GM19035 (cell line): ENCODE measurements around the gene OR2A1.
"Not testable (repeated sequence)": the region's sequence is repeated elsewhere in the genome, so short reads cannot be mapped to it uniquely, and the experiment has no call there.

Experiments used
- ATAC-seq: cut with Tn5 transposase; IDR thresholded peaks from one replicate; pipeline ENCODE4 v1.9.1; 2021; ENCODE audit not compliant: unreplicated experiment

Gene OR2A1

DNA sequence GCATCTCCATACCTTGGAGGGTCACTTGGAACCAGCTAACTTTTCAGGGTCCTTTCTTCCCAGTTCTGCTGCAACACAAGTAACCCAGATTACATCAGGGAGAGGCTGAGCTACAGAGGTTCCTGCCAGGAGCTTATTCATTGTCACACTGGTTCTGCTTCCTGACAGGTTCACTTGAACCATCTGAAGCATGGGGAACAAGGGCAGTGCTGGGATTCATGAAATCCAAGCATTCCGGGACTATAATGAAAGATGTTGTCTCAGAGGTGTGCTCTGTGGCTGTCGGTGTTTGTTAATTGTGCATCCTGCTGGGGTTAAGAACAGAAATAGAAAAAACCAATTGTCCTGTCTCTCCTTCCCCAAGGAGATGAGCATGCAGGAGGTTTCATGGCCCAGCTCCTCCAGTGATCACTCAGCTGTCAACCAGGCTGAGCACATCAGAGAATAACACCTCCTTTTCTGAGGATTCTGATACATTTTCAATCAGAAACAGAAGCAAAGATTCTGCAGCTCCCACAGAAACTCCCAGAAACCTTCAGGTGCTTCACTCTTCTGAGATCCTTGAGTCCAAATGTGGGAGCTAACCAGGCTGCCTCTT lies at the start of gene OR2A1:
TSS of gene OR2A1 (plus strand) at position 548 of the 598 bp plus-strand sequence. CDS start 5,706 bp downstream, outside the sequence.
- not testable (repeated sequence) for ATAC-seq

DNA sequence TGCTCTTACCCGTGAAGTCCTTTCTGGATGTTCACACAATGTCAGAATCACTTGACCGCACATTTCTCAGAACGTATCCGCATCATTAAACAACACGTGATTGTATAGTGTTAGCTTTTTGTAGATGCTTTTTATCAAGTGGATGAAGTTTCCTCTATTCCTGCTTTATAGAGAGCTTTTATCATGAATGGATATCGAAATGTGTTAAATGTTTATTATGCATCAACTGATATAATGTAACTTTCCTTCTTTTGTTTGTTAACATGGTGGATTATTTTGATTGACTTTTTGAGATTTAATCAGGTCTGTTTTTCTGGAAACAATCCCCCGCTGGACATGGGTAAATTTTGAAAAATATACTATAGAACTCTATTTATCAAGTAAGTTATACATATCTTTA lies 47.5 kb upstream of the OR2A1 start, which contains the start of gene OR2A7:
TSS of gene OR2A7 (minus strand) at position 101 of the 400 bp plus-strand sequence. CDS start 5,164 bp downstream, outside the sequence.
- ATAC-seq: not testable (repeated sequence)

- not testable (repeated sequence) for ATAC-seq
Observed at GRCh38 chr7:144269188-144269587, 43.0 kb upstream of the OR2A1 start, which contains the start of gene CTAGE8. Gene CTAGE8, minus strand, starts transcription at chr7:144269288. Its CDS starts 38 bp downstream, at chr7:144269250.

GRCh38 chr7:144275281-144275680 lies 36.9 kb upstream of the OR2A1 start:
- not testable (repeated sequence) for ATAC-seq

GRCh38 chr7:144280010-144280409 lies 32.2 kb upstream of the OR2A1 start:
- ATAC-seq: not testable (repeated sequence)

- ATAC-seq: not testable (repeated sequence)
Observed at GRCh38 chr7:144281981-144282380, 30.2 kb upstream of the OR2A1 start.

GRCh38 chr7:144282490-144282889 lies 29.7 kb upstream of the OR2A1 start:
- ATAC-seq: not testable (repeated sequence)

- ATAC-seq: not testable (repeated sequence)
Observed at GRCh38 chr7:144283716-144284115, 28.5 kb upstream of the OR2A1 start.

- ATAC-seq: not testable (repeated sequence)
Observed at GRCh38 chr7:144287171-144287784, 24.9 kb upstream of the OR2A1 start.

GRCh38 chr7:144291607-144292006 lies 20.6 kb upstream of the OR2A1 start:
- ATAC-seq: not testable (repeated sequence)

DNA sequence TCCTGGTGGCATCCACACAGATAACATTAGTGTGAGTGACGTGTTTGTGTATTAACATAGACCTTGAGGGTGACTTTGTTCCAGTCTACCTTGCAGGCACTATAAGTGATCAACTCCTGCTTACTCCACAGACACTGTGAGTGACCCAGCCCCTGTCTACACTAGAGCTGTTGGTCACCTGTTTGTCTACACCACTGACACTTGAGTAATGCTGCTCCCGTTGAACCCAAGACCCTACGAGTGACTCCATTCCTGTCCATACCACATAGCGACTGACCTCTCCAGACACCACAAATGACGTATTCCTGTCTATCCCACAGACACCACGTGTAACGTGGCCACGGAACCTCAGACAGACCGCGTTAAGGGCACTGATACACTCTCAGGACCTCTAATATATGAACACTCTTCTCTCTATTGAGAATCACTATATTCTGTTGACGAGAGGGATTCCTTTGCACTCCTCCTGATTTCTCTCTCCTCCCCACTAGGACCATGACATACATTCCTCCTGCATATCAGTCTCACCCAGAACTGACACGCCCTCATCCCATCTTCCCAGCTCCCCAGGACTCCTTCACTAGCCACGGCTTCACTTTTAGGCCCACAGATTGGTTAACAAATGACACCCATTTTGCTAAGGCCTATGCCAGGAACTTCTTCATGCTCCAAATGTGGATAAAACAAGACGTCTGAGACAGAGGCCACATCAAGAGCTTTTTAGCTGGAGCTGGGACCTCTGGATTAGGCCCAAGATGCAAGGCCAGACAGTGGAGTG lies 19.6 kb upstream of the OR2A1 start:
- not testable (repeated sequence) for ATAC-seq

DNA sequence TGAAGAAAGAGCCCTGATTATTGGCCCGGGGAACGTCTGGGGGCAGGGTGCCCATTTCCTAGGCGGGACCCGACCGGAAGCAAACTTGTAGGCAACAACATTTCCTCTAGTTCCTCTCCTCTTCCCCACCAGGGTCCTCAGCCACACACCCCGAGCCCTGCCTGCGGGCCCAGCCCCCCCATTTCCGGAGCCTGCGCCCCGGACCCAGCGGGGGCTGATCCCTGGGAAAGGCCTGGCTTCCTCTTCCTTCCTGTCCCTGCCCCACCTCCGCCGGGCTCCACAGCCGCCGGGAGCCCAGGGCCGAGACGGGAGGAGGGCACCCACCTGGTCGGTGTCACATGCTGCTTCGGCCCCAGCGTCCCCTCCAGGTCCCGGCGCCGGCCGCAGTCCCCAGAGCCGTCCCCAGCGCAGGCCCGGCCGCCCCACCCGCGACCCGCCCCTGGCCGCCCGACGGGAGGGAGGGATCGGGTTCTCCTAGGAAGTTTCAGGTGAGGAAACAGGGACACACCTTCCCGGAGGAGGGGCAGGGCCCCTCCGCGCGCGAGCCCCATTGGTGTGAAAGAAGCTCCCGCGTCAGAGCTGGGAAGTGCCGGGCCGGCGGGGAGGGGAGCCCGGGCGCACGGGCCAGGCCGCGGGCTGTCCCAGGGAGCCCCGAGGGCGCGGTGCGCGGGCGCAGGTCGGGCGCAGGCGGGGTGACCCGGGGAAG lies 18.3 kb upstream of the OR2A1 start:
- ATAC-seq: peak; percentile 77

DNA sequence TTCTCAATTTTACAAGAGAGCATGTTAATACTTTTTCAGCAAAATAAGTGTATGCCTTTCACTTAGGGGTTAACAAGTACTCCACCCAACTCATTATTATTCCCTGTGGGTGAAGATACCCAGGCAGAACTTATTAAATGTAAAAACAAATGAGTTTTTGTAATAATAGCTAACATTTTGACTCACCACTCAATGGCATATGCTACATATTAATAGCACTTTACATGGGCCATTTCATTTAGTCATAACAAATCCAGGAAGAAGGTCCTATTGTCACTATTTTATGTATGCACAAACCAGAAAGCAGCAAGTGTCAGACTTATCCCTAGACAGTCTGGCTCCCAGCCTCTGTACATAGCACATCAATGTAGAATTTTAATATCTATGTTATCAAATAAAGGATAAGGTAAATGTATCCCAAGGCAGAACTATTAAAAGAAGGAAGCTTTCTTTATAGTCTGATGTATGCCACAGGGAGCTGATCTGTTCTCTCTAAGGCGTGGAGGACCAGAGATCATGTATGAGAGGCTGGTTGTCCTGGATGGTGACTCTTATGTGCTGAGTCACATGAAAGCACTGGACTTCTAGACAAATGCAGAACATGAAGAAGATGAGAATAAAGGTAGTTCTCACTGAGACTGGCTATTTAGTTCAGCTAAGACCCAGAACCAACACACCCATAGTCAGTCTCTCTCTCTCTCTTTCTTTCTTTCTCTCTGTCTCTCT lies 9.5 kb upstream of the OR2A1 start:
- ATAC-seq: not testable (repeated sequence)

DNA sequence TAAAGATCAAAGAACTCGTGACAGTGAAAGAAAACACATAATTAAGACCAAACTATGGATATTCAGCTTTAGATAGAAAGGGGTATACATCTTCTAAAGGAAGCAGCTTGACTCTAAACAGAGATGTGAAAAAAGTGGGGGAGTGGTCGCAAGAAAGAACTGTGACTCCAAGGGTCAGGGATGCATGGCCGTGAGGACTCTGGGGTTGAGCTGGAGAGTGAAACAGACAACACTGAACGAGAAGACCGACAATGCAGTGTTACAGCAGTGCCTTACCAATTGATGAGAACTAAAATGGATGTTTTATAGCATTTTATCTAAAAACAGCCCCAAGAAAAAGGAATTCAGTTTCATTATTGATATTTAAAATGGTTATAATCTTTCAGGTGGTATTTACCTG lies 8.6 kb upstream of the OR2A1 start:
- ATAC-seq: not testable (repeated sequence)

- not testable (repeated sequence) for ATAC-seq
Observed at GRCh38 chr7:144305156-144305555, 7.1 kb upstream of the OR2A1 start.

DNA sequence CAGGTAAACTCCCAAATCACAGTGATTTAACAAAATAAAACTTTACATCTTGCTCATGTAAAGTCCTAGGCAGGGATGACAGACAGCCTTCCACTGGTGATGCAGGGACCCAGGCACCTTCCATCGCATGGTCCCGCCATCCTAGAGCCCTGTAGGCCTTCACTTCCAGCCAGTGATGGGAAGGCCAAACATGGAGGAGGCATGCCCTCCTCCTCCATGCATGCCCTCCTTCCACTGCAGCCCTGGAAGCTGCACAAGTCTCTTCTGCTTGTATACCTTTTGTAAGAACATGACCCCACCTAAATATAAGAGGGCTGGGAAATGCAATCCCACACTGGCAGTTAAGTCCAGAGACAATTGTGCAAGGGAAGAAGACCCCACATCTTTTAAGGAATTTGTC lies 2.5 kb upstream of the OR2A1 start:
- ATAC-seq: not testable (repeated sequence)

GRCh38 chr7:144311218-144311617 lies 1.0 kb upstream of the OR2A1 start:
- not testable (repeated sequence) for ATAC-seq

DNA sequence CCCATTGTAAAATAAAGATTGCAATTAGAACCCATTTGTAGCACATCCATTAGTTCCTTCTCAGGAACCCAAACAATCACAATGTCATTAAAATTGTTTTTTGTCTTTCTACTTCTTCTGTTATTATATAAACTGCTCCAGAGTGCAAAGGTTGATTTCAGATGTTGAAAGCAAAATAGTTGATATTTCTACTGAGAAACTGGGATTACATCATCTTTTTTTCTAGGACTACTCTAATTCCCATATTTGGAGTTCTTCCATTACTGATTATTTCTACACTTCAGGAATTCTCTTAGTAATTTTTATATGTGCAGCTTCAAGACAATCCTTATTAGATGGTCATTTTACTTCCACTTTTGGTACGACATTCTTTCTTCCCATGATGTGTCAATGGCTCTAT lies 5.3 kb downstream of the OR2A1 start:
- not testable (repeated sequence) for ATAC-seq

DNA sequence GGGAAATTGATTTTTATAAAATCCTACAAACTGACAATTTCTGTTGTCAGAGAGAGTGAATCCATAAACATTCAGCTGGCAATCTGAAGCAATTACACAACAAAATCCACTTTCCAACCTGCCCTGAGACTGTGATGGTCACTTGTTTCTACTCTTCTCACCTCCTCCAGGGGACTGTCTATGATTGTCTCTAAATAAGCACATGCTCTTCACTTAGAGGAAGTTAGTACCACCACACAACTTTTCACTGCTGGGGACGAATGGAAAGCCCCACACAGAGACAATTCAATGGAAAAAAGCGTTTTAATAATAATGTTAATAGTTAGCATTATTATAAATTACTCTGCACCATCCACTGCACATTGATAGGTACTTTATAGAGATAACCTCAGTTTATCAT lies 7.3 kb downstream of the OR2A1 start:
- not testable (repeated sequence) for ATAC-seq

DNA sequence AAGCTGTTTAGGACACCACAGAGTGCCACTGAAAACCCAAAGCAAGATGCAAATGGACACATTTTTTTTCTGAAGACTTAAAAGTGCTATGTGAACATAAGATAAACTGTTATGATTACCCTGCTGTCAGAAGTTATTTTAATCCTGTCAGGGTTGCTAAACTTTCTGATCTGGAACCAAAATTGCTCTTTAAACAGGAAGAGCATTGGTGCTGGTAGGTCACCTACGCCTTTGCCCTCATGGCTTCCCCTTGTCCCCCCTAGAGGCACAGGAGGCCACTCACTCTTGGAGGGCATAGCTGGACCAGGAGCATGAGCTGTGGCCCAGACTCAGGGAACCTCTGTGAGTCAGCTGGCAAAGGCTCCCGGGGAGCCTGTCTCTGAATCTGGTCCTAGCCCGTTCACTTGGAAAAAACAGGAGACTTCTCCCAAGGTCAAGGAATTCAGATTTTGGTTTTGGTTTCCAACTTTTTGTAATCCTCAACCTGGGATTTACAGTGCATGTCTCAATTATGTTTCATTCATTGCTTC lies 9.5 kb downstream of the OR2A1 start:
- ATAC-seq: not testable (repeated sequence)
